Lower lobe of right lung (tissue), 2 donors: Measurements from ENCODE around the gene SLC43A3. TPM values are rescaled to one million over a fixed set of nuclear protein-coding genes. Genes with fewer than 3 reads are reported as not detected.
A peak's percentile ranks its signal among the peaks of the same experiment; 100 is the strongest.

ENCODE experiments used
- ATAC-seq, 2 donors: fragments of 200-7000 bp; cut with Tn5 transposase; one replicate each; pipeline ENCODE4 v1.9.1; 2020 to 2022; ENCODE audit warnings: mild to moderate bottlenecking in 2 of 2, moderate library complexity in 2 of 2
- DNase-seq: peaks from one replicate; pipeline ENCODE4 v3.0.0-alpha.2; 2020
- H3K27ac ChIP-seq: fragments of 200-600 bp; one replicate; pipeline ENCODE4 v1.8.0; 2022
- H3K27me3 ChIP-seq: fragments of 200-600 bp; one replicate; pipeline ENCODE4 v1.8.0; 2022; ENCODE audit warnings: low read depth
- H3K36me3 ChIP-seq: fragments of 200-600 bp; one replicate; pipeline ENCODE4 v1.8.0; 2022; ENCODE audit warnings: mild to moderate bottlenecking
- H3K4me1 ChIP-seq: fragments of 200-600 bp; one replicate; pipeline ENCODE4 v1.8.0; 2022
- H3K4me3 ChIP-seq: fragments of 200-600 bp; one replicate; pipeline ENCODE4 v1.8.0; 2022; ENCODE audit warnings: mild to moderate bottlenecking
- H3K9me3 ChIP-seq: fragments of 200-600 bp; one replicate; pipeline ENCODE4 v1.8.0; 2022
- CTCF ChIP-seq: fragments of 200-600 bp; IDR thresholded peaks from one replicate; pipeline ENCODE4 v1.8.0; 2022; ENCODE audit warnings: antibody characterized with exemption, mild to moderate bottlenecking
- intact Hi-C: fragments of 100-400 bp; cut with DNase I; formaldehyde crosslinking; loops from one replicate; pipeline ENCODE4 v1.11.0; 2022
- total RNA-seq: library from RNA; stranded (reverse); fragmentation: NEBNext Ultra II Directional; extraction: Animal tissue kit (Norgen Biotek cat#: 25700); gene quantifications from one replicate; pipeline ENCODE4 v1.2.1, GENCODE V29; 2021
- donor health status: DM: no; HTN: yes; CAD: no; lungs with severe emphysema.

SLC43A3 gene
- total RNA-seq, 1 donor from 2014 or later, result 102 TPM

GRCh38 chr11:57421066-57421465 lies 5.9 kb downstream of the SLC43A3 start:
- no peaks in the 10 kb centered on the region for H3K9me3 ChIP-seq
- TF ChIP-seq CTCF, result no peak
- intact Hi-C loops, result no loop called here
- peaks cover 88% of the 10 kb centered on the region for H3K36me3 ChIP-seq
- no peak overlapping the region for H3K4me3 ChIP-seq
- no peak for DNase-seq
- H3K27ac ChIP-seq, result no peak overlapping the region
- ATAC-seq, result no peak
- no peaks in the 10 kb centered on the region for H3K27me3 ChIP-seq
- H3K4me1 ChIP-seq, result peaks cover 50% of the 10 kb centered on the region

DNA sequence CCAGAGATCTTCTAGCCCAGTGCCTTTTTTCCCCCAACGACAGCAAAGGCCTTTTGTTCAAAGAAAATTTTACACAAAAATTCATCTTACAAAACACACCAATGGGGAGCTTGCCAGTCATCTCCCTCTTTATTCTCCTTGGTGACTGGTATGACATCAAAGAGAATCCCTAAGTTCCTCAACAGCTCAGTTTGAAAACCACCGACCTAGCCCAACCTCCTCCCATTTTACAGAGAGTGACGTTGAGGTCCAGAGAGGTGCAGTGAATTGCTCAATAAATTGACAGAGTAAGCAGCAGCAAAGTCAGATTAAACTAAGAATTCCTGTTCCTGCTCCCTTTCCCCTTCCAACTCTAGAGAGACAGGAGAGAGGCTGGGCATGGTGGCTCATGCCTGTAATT lies 7.8 kb downstream of the SLC43A3 start:
- intact Hi-C loops, result no loop called here
- H3K4me3 ChIP-seq, result no peak overlapping the region
- H3K36me3 ChIP-seq, result peaks cover 97% of the 10 kb centered on the region
- no peak for ATAC-seq
- DNase-seq, result no peak
- H3K4me1 ChIP-seq, result peaks cover 31% of the 10 kb centered on the region
- H3K27ac ChIP-seq, result no peak overlapping the region
- TF ChIP-seq CTCF, result no peak
- H3K9me3 ChIP-seq, result no peaks in the 10 kb centered on the region
- no peaks in the 10 kb centered on the region for H3K27me3 ChIP-seq

- DNase-seq, result no peak
- Histone ChIP-seq H3K36me3 (peaks cover 97% of the 10 kb centered on the region), H3K4me3 (no peak overlapping the region), H3K4me1 (peaks cover 22% of the 10 kb centered on the region), H3K9me3 (no peaks in the 10 kb centered on the region), H3K27me3 (no peaks in the 10 kb centered on the region), H3K27ac (no peak overlapping the region)
- ATAC-seq, result no peak
- TF ChIP-seq CTCF, result no peak
- intact Hi-C loops, result no loop called here
Measured at GRCh38 chr11:57418131-57418530, 8.8 kb downstream of the SLC43A3 start.

GRCh38 chr11:57417056-57417455 lies 9.9 kb downstream of the SLC43A3 start:
- Histone ChIP-seq H3K27ac (no peak overlapping the region), H3K36me3 (peaks cover 97% of the 10 kb centered on the region), H3K4me3 (no peak overlapping the region), H3K4me1 (peaks cover 18% of the 10 kb centered on the region), H3K27me3 (no peaks in the 10 kb centered on the region), H3K9me3 (no peaks in the 10 kb centered on the region)
- TF ChIP-seq CTCF, result no peak
- DNase-seq (no peak), ATAC-seq (peak; percentile 50 to 72)
- intact Hi-C loops, result no loop called here

- intact Hi-C loops, result no loop called here
- no peak overlapping the region for H3K4me3 ChIP-seq
- no peak for TF ChIP-seq CTCF
- peaks cover 100% of the 10 kb centered on the region for H3K36me3 ChIP-seq
- no peak for DNase-seq
- no peak for ATAC-seq
- no peaks in the 10 kb centered on the region for H3K27me3 ChIP-seq
- H3K27ac ChIP-seq, result no peak overlapping the region
- peaks cover 18% of the 10 kb centered on the region for H3K4me1 ChIP-seq
- H3K9me3 ChIP-seq, result no peaks in the 10 kb centered on the region
Measured at GRCh38 chr11:57416436-57416835, 10.5 kb downstream of the SLC43A3 start.

GRCh38 chr11:57414612-57415212 lies 12.2 kb downstream of the SLC43A3 start:
- ATAC-seq (no peak), DNase-seq (no peak)
- peaks cover 18% of the 10 kb centered on the region for H3K4me1 ChIP-seq
- H3K27me3 ChIP-seq, result no peaks in the 10 kb centered on the region
- H3K36me3 ChIP-seq, result peaks cover 100% of the 10 kb centered on the region
- no peak for TF ChIP-seq CTCF
- intact Hi-C loops, result no loop called here
- H3K27ac ChIP-seq, result no peak overlapping the region
- H3K4me3 ChIP-seq, result no peak overlapping the region
- no peaks in the 10 kb centered on the region for H3K9me3 ChIP-seq
